Kidney (tissue), 14 donors: ENCODE data around the gene MCAM. TPM values are rescaled to one million over a fixed set of nuclear protein-coding genes. Genes with fewer than 3 reads are reported as not detected.
A peak's percentile ranks its signal among the peaks of the same experiment; 100 is the strongest.

Source experiments
- DNase-seq, 5 donors: peaks; one replicate each; pipeline ENCODE4 v3.0.0-alpha.2; 2013 to 2020
- FAIRE-seq: peaks from 2 replicates; lab custom pipeline; 2012; peaks lifted over from hg19 to GRCh38; lab: Jason Lieb, UNC
- H3K27ac ChIP-seq, 2 donors: one replicate each; pipeline ENCODE4 v1.7.0; 2013; ENCODE audit warnings: low read depth in 2 of 2, low read length in 2 of 2, inconsistent platforms in 1 of 2
- H3K27me3 ChIP-seq: one replicate; pipeline ENCODE4 v1.7.1; 2013; ENCODE audit warnings: low read length, inconsistent platforms; ENCODE audit not compliant: control insufficient read depth, insufficient read depth
- H3K36me3 ChIP-seq, 3 donors: one replicate each; pipeline versions ENCODE4 v1.7.0 to v1.7.1; 2013; ENCODE audit warnings: low read length in 3 of 3, control low read depth in 1 of 3, inconsistent platforms in 1 of 3; ENCODE audit not compliant: insufficient read depth in 3 of 3, control insufficient read depth in 2 of 3
- H3K4me1 ChIP-seq, 3 donors: one replicate each; pipeline versions ENCODE4 v1.7.0 to v1.7.1; 2013; ENCODE audit warnings: low read length in 3 of 3, inconsistent platforms in 1 of 3, low read depth in 1 of 3; ENCODE audit not compliant: control insufficient read depth in 2 of 3, insufficient read depth in 2 of 3
- H3K4me3 ChIP-seq, 3 donors: one replicate each; pipeline versions ENCODE4 v1.7.0 to v1.8.1; 2013; ENCODE audit warnings: low read length in 3 of 3, control low read depth in 1 of 3, inconsistent platforms in 1 of 3
- H3K9ac ChIP-seq, 3 donors: one replicate each; pipeline versions ENCODE4 v1.7.0 to v1.7.1; 2013; ENCODE audit warnings: low read length in 3 of 3, control low read depth in 1 of 3, inconsistent platforms in 1 of 3
- H3K9me3 ChIP-seq, 3 donors: one replicate each; pipeline versions ENCODE4 v1.7.0 to v1.7.1; 2013; ENCODE audit warnings: low read length in 3 of 3, control low read depth in 1 of 3, inconsistent platforms in 1 of 3; ENCODE audit not compliant: control insufficient read depth in 2 of 3, insufficient read depth in 1 of 3
- CTCF ChIP-seq: IDR thresholded peaks from 3 replicates; pipeline ENCODE4 v1.5.1; 2012; ENCODE audit warnings: mild to moderate bottlenecking, moderate library complexity, borderline replicate concordance; ENCODE audit not compliant: insufficient read depth; ENCODE audit errors: extremely low read depth
- intact Hi-C: fragments of 100-400 bp; cut with DNase I; formaldehyde crosslinking; loops from one replicate; pipeline ENCODE4 v1.11.1; 2022
- polyA plus RNA-seq: library from polyadenylated mRNA; stranded (reverse); fragments of 350-450 nt; fragmentation: Illumina TruSeq; extraction: RNeasy Lipid Tissue Mini Kit (QIAGEN cat#74804); gene quantifications from one replicate; pipeline ENCODE4 v1.2.3, GENCODE V29; 2014; ENCODE audit warnings: low read depth, low replicate concordance; ENCODE audit not compliant: insufficient read depth
- total RNA-seq: library from RNA; stranded (reverse); fragmentation: NEBNext Ultra II Directional; extraction: Animal tissue kit (Norgen Biotek cat#: 25700); gene quantifications from one replicate; pipeline ENCODE4 v1.2.1, GENCODE V29; 2021
- donor health status: control.
- donor health status: control.
- donor health status: control.
- donor health status: control.
- donor health status: control.
- donor health status: DM: yes; HTN: yes; CAD: no.
- donor health status: Normal renal cell carcinoma (clear cell type).

Gene MCAM
- total and polyA plus RNA-seq, 2 donors from 2014 or later, result 42.1 to 137 TPM

- TF ChIP-seq CTCF, result no peak
- no peak overlapping the region for H3K9ac ChIP-seq
- peak overlapping the region; percentile 13 to 41 for H3K27ac ChIP-seq
- no peaks in the 10 kb centered on the region for H3K9me3 ChIP-seq
- no peaks in the 10 kb centered on the region for H3K36me3 ChIP-seq
- FAIRE-seq (no peak), DNase-seq (no peak)
- intact Hi-C loops, result no loop called here
- peaks cover 0 to 28% (median 9%) of the 10 kb centered on the region in 3 donors for H3K4me1 ChIP-seq
- no peaks in the 10 kb centered on the region for H3K27me3 ChIP-seq
- H3K4me3 ChIP-seq, result no peak overlapping the region
These were observed 786 bp upstream of the MCAM start for GRCh38 chr11:119317592-119318239.

- peak overlapping the region; percentile 41 to 71 for H3K27ac ChIP-seq
- DNase-seq (peak in 4 of 5 donors; percentile 52 to 88 (median 73)), FAIRE-seq (no peak)
- peak overlapping the region in 1 of 3 donors; percentile 58 for H3K9ac ChIP-seq
- no peaks in the 10 kb centered on the region for H3K27me3 ChIP-seq
- peak overlapping the region; percentile 10 to 57 (median 30) for H3K4me3 ChIP-seq
- H3K4me1 ChIP-seq, result peaks cover 0 to 24% (median 9%) of the 10 kb centered on the region in 3 donors
- H3K9me3 ChIP-seq, result no peaks in the 10 kb centered on the region
- H3K36me3 ChIP-seq, result no peaks in the 10 kb centered on the region
- TF ChIP-seq CTCF, result no peak
- intact Hi-C loops, result no loop called here
These were observed 758 bp downstream of the MCAM start for GRCh38 chr11:119316016-119316728.

- DNase-seq (peak in 4 of 5 donors; percentile 62 to 81 (median 74)), FAIRE-seq (no peak)
- H3K9me3 ChIP-seq, result no peaks in the 10 kb centered on the region
- peak overlapping the region in 1 of 3 donors; percentile 58 for H3K9ac ChIP-seq
- no peak for TF ChIP-seq CTCF
- intact Hi-C loops, result no loop called here
- peak overlapping the region; percentile 43 to 71 for H3K27ac ChIP-seq
- H3K4me1 ChIP-seq, result peaks cover 0 to 20% (median 9%) of the 10 kb centered on the region in 3 donors
- H3K27me3 ChIP-seq, result no peaks in the 10 kb centered on the region
- H3K36me3 ChIP-seq, result no peaks in the 10 kb centered on the region
- H3K4me3 ChIP-seq, result peak overlapping the region; percentile 10 to 57 (median 30)
These were observed 1.6 kb downstream of the MCAM start for GRCh38 chr11:119315131-119316015.
